Transverse colon (tissue), 4 donors: ENCODE data around the gene PRELID3B.

Source experiments
- CTCF ChIP-seq, 5 experiments: fragments of 200-600 bp in 3 of 5; fragments of 450-650 bp in 2 of 5; sonication (generic) in 3 of 5; IDR thresholded peaks; 1 replicate in 2 of 5; 2 replicates in 3 of 5; pipeline ENCODE4 v1.5.1; 2016 to 2017; ENCODE audit warnings: antibody characterized with exemption in 5 of 5, inconsistent platforms in 3 of 5, mild to moderate bottlenecking in 2 of 5, moderate library complexity in 1 of 5
- POLR2A ChIP-seq: fragments of 450-650 bp; IDR thresholded peaks from one replicate; pipeline ENCODE4 v1.6.1; 2016; ENCODE audit warnings: antibody characterized with exemption, mild to moderate bottlenecking, moderate library complexity
- POLR2AphosphoS5 ChIP-seq, 3 donors: sonication (generic); formaldehyde crosslinking; IDR thresholded peaks; one replicate each; pipeline ENCODE4 v1.6.1; 2016; ENCODE audit warnings: antibody characterized with exemption in 3 of 3

GRCh38 chr20:59037386-59037785 is 5.2 kb downstream of the PRELID3B start:
- no peak for TF ChIP-seq CTCF (IDR thresholded peaks at IDR 0.05)
- TF ChIP-seq POLR2A: no peak
- no peak for TF ChIP-seq POLR2AphosphoS5 (IDR thresholded peaks at IDR 0.05)
